HCT116 (cell line): Measurements from ENCODE around the gene DHX57.

ENCODE experiments used
- CTCF ChIP-seq, 3 experiments: fragments of 200-600 bp in 1 of 3; sonication (generic) in 1 of 3; IDR thresholded peaks in 2 of 3; conservative IDR thresholded peaks in 1 of 3; 2 replicates each; pipeline ENCODE4 v1.5.1; 2012 to 2017; ENCODE audit warnings: low read depth in 2 of 3, low read length in 2 of 3, antibody characterized with exemption in 1 of 3, borderline replicate concordance in 1 of 3, control low read depth in 1 of 3, mild to moderate bottlenecking in 1 of 3, mixed read lengths in 1 of 3, mixed run types in 1 of 3, moderate library complexity in 1 of 3; ENCODE audit not compliant: insufficient read depth in 1 of 3
- POLR2A ChIP-seq: IDR thresholded peaks from 2 replicates; pipeline ENCODE4 v1.7.0; 2011; ENCODE audit warnings: borderline replicate concordance; ENCODE audit not compliant: insufficient read depth, insufficient read length; ENCODE audit errors: extremely low read depth
- POLR2AphosphoS5 ChIP-seq: IDR thresholded peaks from 2 replicates; pipeline ENCODE4 v1.6.1; 2011; ENCODE audit warnings: mild to moderate bottlenecking, low read depth, low read length, moderate library complexity
- TCF7L2 ChIP-seq: IDR thresholded peaks from 2 replicates; pipeline ENCODE4 v1.7.0; 2011; ENCODE audit warnings: borderline replicate concordance, inconsistent platforms; ENCODE audit not compliant: insufficient read depth, insufficient read length; ENCODE audit errors: extremely low read depth

- no peak for TF ChIP-seq POLR2AphosphoS5
- TF ChIP-seq TCF7L2, result no peak
- TF ChIP-seq POLR2A, result no peak
- TF ChIP-seq CTCF (IDR thresholded peaks at IDR 0.05 in 2 of 3, conservative IDR thresholded peaks at IDR 0.05 in 1 of 3; ENCODE audit: borderline replicate concordance in 1 of 3, insufficient read depth in 1 of 3, low read depth in 2 of 3, low read length in 2 of 3), result no peak
Observed at GRCh38 chr2:38836791-38837190, 38.9 kb downstream of the DHX57 start.
